Neuron (in vitro differentiated cells): ENCODE data around the gene INPP1.

Experiments used
- H2AFZ ChIP-seq: one replicate; pipeline ENCODE4 v1.6.1; 2013; ENCODE audit warnings: low read depth, mild to moderate bottlenecking, inconsistent platforms, low read length, moderate library complexity
- H3K27me3 ChIP-seq: one replicate; pipeline ENCODE4 v1.6.1; 2013; ENCODE audit warnings: low read length; ENCODE audit not compliant: insufficient read depth
- H3K36me3 ChIP-seq: one replicate; pipeline ENCODE4 v1.6.1; 2013; ENCODE audit warnings: low read length; ENCODE audit not compliant: insufficient read depth
- H3K4me1 ChIP-seq: one replicate; pipeline ENCODE4 v1.6.1; 2013; ENCODE audit warnings: low read length; ENCODE audit not compliant: insufficient read depth
- H3K4me3 ChIP-seq: 2 replicates; pipeline ENCODE4 v1.5.1; 2013; ENCODE audit warnings: mild to moderate bottlenecking, low read length, moderate library complexity
- H3K9me3 ChIP-seq: one replicate; pipeline ENCODE4 v1.6.1; 2013; ENCODE audit warnings: low read length

INPP1 gene

DNA sequence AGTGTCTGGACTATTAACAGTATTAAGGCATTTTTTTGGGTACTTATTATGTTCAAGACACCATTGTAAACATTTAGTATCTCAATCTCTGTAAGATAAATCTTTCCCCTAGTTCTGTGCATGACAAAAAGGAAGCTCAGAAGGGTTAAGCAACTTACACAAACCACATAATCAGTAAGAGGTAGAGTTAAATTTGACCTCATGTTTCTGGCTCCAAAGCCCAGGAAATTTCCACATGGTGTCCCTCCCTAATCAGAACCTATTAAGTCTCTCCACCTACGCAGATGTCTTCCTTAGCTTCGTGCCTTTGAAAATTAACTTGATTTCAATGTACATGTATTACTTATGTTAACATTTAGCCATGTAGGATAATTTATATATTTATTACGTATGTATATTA is 66.8 kb downstream of the INPP1 start:
- Histone ChIP-seq H3K4me3 (no peak overlapping the region), H2AFZ (no peak overlapping the region), H3K4me1 (peaks cover 12% of the 10 kb centered on the region), H3K27me3 (peaks cover 45% of the 10 kb centered on the region), H3K9me3 (peaks cover 2% of the 10 kb centered on the region), H3K36me3 (no peaks in the 10 kb centered on the region)

DNA sequence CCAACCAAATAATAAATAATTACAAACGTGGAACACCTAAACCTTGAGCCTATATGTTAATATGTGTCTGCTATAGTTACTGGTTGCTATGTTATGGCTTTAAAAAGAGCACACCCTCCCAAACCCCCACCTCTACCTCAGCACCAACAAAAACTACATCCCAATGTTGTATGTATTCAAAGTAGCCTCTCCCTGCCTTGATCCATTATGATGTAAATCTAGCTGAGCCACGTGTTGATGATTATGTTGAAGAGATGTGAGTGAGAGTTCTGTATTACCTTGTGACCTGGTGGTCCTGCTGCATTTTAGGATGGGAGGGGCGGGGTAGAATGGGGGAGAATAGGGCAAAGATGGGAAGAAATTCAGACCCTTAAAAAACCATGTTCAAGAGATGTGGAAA is 69.6 kb downstream of the INPP1 start:
- Histone ChIP-seq H3K36me3 (no peaks in the 10 kb centered on the region), H3K4me1 (peaks cover 4% of the 10 kb centered on the region), H3K4me3 (no peak overlapping the region), H2AFZ (no peak overlapping the region), H3K9me3 (no peaks in the 10 kb centered on the region), H3K27me3 (peaks cover 30% of the 10 kb centered on the region)

DNA sequence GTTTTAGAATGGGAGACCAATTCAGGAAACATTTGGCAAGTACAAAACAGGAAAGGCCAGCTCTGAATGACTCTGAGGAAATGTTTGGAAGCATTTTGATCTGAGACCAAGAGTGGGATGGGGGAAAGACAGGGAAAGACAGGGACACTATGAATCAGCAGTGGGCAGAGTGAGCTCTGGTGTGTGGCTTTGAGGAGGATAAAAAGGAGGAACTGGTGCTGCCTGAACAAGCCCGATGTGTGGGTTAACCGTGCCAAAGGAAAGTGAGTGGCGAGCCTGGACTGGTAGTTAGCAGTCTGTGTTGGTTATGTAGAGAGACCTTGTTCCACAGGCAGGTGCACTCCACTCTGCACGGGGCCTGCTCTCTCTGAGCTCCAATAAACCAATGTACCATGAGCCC is 70.0 kb downstream of the INPP1 start:
- Histone ChIP-seq H3K36me3 (no peaks in the 10 kb centered on the region), H2AFZ (no peak overlapping the region), H3K9me3 (no peaks in the 10 kb centered on the region), H3K4me3 (no peak overlapping the region), H3K27me3 (peaks cover 30% of the 10 kb centered on the region), H3K4me1 (peaks cover 4% of the 10 kb centered on the region)

DNA sequence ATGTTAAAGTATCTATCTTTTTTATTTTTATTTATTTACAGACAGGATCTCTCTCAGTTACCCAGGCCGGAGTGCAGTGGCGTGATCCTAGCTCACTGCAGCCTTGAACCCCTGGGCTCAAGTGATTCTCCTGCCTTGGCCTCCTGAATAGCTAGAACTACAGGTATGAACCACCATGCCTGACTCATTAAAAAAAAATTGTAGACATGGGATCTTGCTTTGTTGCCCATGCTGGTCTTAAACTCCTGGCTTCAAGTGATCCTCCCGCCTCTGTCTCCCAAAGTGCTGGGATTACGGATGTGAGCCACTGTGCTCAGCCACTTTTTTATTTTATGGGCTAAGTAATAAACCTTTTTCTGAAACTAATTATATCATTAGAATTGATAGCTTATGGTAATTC is 71.9 kb downstream of the INPP1 start:
- Histone ChIP-seq H3K4me1 (no peaks in the 10 kb centered on the region), H3K27me3 (peaks cover 15% of the 10 kb centered on the region), H3K36me3 (no peaks in the 10 kb centered on the region), H2AFZ (no peak overlapping the region), H3K9me3 (no peaks in the 10 kb centered on the region), H3K4me3 (no peak overlapping the region)

DNA sequence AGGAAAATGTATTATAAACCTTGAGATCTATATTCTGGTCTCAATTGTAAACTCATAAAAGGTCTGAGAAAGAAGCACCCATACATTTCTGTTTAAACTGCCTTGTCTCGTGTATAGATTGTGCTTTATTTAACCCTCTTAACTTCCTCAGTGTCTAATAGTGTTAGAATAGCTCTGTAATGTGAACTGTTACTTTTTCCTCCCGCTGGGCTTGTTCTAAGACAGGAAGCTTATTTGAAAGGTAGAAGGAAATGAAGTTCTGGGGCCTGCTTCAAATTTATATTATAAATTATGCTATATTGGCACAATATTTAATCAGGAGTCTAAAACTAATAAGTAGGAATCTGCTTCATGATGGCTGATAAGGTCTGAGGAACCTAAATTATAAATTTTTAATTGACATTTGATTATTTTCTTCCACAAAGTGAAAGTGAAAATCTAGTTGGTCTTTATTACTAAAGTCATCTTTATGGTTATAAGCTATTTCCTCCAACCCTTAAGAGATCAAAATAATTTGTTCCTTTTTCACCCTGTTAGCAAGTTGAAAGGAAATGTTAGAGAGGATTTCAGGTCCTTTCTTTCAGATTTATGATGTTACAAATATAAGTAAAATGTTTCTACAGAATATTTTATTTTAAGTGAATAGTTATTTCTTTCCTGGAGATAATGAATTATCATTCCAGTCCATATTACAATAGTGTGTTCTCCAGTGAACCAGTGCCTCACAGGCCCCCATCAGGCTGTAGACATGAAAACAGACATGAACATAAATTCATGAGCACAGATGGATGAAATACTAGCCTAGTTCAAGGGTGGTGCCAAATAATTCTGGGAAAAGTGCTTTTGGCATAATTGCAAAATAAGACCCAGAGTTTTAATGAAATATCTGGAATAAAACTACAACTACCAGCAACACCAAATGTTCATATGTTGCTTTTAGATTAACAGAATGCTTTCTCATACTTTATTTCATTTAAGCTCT is 72.7 kb downstream of the INPP1 start:
- H3K4me1 ChIP-seq, result no peaks in the 10 kb centered on the region
- no peak overlapping the region for H2AFZ ChIP-seq
- H3K36me3 ChIP-seq, result no peaks in the 10 kb centered on the region
- peaks cover 14% of the 10 kb centered on the region for H3K27me3 ChIP-seq
- no peak overlapping the region for H3K4me3 ChIP-seq
- no peaks in the 10 kb centered on the region for H3K9me3 ChIP-seq

DNA sequence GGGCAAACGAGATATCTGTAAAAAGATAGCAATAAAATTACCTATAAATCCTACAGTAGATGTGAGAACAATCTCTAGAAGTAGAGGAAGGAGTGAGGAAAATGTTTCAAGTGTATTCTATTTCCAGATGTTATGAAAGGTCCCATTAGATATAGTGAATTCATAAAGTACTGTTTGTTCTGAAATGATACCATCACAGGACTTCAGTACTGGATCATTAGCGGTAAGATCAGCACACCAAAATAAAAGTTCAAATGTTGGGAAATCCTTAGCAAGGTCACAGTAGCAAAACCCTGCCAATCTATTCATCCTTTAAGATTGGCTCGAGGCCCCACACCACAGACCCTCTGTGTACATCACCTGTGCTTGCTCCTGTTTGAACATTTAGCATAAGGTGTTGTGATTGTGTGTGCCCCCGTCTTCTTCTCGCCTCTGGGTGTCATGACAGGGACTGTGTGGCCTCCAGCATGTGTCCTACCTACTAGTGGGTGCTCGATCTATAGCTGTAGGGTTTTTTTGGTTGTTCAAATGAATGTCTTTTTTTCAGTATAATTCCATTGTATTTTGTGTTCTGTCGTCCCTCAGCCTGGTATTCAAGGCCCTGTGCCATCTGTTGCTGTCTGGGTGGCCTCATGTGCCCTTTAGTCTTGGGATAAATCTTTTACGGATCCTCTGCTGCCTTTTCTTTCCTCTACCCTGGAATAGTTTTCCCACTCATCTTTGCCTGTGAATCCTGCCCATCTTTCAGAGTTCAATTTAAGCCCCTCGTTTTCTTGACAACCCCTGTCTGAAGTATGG is 73.9 kb downstream of the INPP1 start:
- Histone ChIP-seq H2AFZ (no peak overlapping the region), H3K9me3 (no peaks in the 10 kb centered on the region), H3K36me3 (no peaks in the 10 kb centered on the region), H3K4me3 (no peak overlapping the region), H3K27me3 (peaks cover 8% of the 10 kb centered on the region), H3K4me1 (no peaks in the 10 kb centered on the region)

DNA sequence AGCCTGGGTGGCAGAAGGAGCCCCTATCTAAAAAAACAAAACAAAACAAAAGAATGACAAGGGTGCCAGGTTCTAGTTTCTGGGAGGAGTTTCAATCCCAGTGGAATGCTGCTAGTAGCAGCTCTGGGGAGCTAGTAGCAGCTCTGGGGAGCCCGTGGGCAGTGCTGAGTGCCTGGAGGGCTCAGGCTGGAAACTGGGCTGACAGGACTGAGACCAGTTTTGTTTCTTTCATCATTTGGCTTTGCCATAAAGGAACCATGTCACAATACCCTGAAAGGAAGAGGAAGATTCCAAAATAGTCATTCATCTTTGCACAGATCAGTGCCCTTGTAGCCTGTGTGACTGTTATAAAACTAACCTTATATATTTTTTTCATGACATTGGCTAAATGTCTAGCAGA is 75.3 kb downstream of the INPP1 start:
- no peaks in the 10 kb centered on the region for H3K9me3 ChIP-seq
- H3K36me3 ChIP-seq, result no peaks in the 10 kb centered on the region
- H3K4me1 ChIP-seq, result no peaks in the 10 kb centered on the region
- H2AFZ ChIP-seq, result no peak overlapping the region
- peaks cover 1% of the 10 kb centered on the region for H3K27me3 ChIP-seq
- H3K4me3 ChIP-seq, result no peak overlapping the region

DNA sequence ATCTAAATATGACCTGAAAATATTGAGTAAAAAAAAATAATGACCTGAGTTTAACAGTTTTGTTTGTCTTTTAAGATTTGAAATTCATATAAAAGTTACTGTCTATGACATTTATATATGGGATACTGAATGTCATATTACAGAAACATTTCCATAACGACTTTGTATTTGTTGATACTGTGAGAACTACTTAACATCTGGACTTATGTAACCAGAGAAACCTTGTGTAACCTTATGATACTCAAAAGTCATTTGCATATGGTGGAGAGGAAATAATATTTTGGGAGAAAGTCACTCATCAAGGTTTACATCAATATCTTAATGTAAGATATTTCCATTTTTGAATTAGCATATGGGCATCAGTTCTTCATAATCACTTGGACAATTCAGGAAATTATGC is 77.4 kb downstream of the INPP1 start:
- H3K4me1 ChIP-seq, result no peaks in the 10 kb centered on the region
- no peak overlapping the region for H2AFZ ChIP-seq
- no peaks in the 10 kb centered on the region for H3K9me3 ChIP-seq
- H3K27me3 ChIP-seq, result no peaks in the 10 kb centered on the region
- no peaks in the 10 kb centered on the region for H3K36me3 ChIP-seq
- no peak overlapping the region for H3K4me3 ChIP-seq
